ENCODE results near the gene NCKIPSD. TPM values are rescaled to one million over a fixed set of nuclear protein-coding genes. Genes with fewer than 3 reads are reported as not detected.

NCKIPSD gene
- total RNA-seq, 1 donor = 17.7 TPM

DNA sequence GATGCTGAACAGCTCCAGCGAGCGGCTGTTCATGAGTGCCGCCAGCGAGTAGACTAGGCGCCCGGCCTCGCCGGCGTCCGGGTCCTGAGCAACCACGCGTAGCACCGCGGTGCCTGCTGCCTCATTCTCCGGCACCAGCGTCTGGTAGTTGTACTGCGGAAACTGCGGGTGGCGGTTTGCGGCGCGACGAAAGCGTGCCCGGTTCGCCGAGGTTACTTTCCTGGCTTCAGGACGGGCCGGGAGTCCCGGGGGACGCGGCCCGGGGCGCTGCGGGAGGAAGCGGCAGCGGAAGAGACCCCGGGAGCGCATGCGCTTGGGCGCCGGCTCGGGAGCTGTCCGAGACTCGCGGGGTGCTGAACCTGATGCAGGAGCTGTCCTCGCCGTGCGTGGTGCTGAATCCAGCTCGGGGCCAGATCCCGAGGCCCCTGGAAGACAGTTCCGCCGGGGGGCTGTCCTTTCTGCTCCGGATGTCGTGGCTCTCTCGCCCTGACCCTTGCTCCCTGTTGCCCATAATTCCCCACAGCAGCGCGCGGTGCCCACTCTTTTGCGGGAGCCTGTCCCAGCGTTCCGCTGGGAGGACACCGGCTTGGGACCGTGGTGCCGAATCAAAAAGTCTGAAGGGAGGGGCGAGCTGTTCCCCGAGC, 24.1 kb downstream of the NCKIPSD start:
- Histone ChIP-seq H3K79me2 (ENCODE audit: insufficient read depth, low read length) (no peaks in the 10 kb centered on the region), H3K4me3 (ENCODE audit: insufficient read depth, low read length) (peak overlapping the region; percentile 69), H3K9me3 (ENCODE audit: low read depth, low read length) (no peaks in the 10 kb centered on the region), H4K20me1 (ENCODE audit: insufficient read depth, low read length) (peaks cover 6% of the 10 kb centered on the region), H2AFZ (ENCODE audit: low read length) (no peak overlapping the region), H3K27me3 (ENCODE audit: insufficient read depth, low read length) (no peaks in the 10 kb centered on the region), H3K27ac (ENCODE audit: low read depth, low read length) (no peak overlapping the region), H3K4me1 (ENCODE audit: insufficient read depth, low read length) (peaks cover 18% of the 10 kb centered on the region), H3K4me2 (ENCODE audit: insufficient read depth, low read length) (peak overlapping the region; percentile 87), H3K36me3 (ENCODE audit: insufficient read depth, low read length) (no peaks in the 10 kb centered on the region)
- DNase-seq (ENCODE audit: insufficient read length, low spot score, missing footprints) = peak; percentile 98
- TF ChIP-seq CTCF (IDR thresholded peaks at IDR 0.05; ENCODE audit: extremely low read depth, low read depth, low read length) = no peak

DNA sequence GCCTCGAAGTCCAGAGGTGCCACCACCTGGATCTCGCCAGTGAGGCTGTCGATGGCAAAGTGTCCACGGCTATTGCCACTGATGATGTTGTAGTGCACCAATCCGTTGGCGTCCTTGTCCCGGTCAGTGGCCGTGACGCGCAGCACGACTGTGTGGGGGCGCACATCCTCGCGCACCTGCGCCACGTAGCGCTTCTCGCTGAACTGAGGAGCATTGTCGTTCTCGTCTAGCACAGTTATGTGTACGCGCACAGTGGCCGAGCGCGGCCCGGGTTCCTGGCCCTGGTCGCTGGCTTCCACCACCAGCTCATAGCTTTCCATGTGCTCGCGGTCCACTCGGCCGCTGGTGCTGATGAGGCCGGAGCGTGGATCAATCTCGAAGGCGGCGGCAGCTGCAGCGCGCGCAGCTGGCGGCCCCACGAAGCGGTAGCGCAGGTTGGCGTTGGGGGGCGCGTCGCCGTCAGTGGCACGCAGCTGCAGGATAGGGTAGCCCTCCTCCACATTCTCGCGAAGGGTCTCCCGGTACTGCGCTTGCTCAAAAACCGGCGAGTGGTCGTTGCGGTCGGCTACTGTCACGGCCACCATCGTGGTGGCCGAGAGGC, 24.8 kb downstream of the NCKIPSD start:
- no peaks in the 10 kb centered on the region for H3K9me3 ChIP-seq (ENCODE audit: low read depth, low read length)
- peaks cover 21% of the 10 kb centered on the region for H3K4me1 ChIP-seq (ENCODE audit: insufficient read depth, low read length)
- no peaks in the 10 kb centered on the region for H3K36me3 ChIP-seq (ENCODE audit: insufficient read depth, low read length)
- peaks cover 6% of the 10 kb centered on the region for H4K20me1 ChIP-seq (ENCODE audit: insufficient read depth, low read length)
- H3K27ac ChIP-seq (ENCODE audit: low read depth, low read length) = no peak overlapping the region
- no peaks in the 10 kb centered on the region for H3K79me2 ChIP-seq (ENCODE audit: insufficient read depth, low read length)
- no peaks in the 10 kb centered on the region for H3K27me3 ChIP-seq (ENCODE audit: insufficient read depth, low read length)
- H3K4me2 ChIP-seq (ENCODE audit: insufficient read depth, low read length) = peak overlapping the region; percentile 87
- peak overlapping the region; percentile 69 for H3K4me3 ChIP-seq (ENCODE audit: insufficient read depth, low read length)
- no peak overlapping the region for H2AFZ ChIP-seq (ENCODE audit: low read length)
- no peak for DNase-seq (ENCODE audit: insufficient read length, low spot score, missing footprints)
- no peak for TF ChIP-seq CTCF (IDR thresholded peaks at IDR 0.05; ENCODE audit: extremely low read depth, low read depth, low read length)

- TF ChIP-seq CTCF (IDR thresholded peaks at IDR 0.05; ENCODE audit: extremely low read depth, low read depth, low read length) = no peak
- H2AFZ ChIP-seq (ENCODE audit: low read length) = peak overlapping the region; percentile 41
- H3K79me2 ChIP-seq (ENCODE audit: insufficient read depth, low read length) = no peaks in the 10 kb centered on the region
- peak overlapping the region; percentile 70 for H3K4me3 ChIP-seq (ENCODE audit: insufficient read depth, low read length)
- H3K27me3 ChIP-seq (ENCODE audit: insufficient read depth, low read length) = no peaks in the 10 kb centered on the region
- H3K27ac ChIP-seq (ENCODE audit: low read depth, low read length) = no peak overlapping the region
- H3K4me2 ChIP-seq (ENCODE audit: insufficient read depth, low read length) = peak overlapping the region; percentile 77
- DNase-seq (ENCODE audit: insufficient read length, low spot score, missing footprints) = no peak
- no peaks in the 10 kb centered on the region for H3K9me3 ChIP-seq (ENCODE audit: low read depth, low read length)
- no peaks in the 10 kb centered on the region for H3K36me3 ChIP-seq (ENCODE audit: insufficient read depth, low read length)
- H4K20me1 ChIP-seq (ENCODE audit: insufficient read depth, low read length) = peaks cover 1% of the 10 kb centered on the region
- H3K4me1 ChIP-seq (ENCODE audit: insufficient read depth, low read length) = peaks cover 3% of the 10 kb centered on the region
Measured at GRCh38 chr3:48656841-48657281, 28.9 kb downstream of the NCKIPSD start.

GRCh38 chr3:48656061-48656840, 29.5 kb downstream of the NCKIPSD start:
- Histone ChIP-seq H3K9me3 (ENCODE audit: low read depth, low read length) (no peaks in the 10 kb centered on the region), H3K4me3 (ENCODE audit: insufficient read depth, low read length) (peak overlapping the region; percentile 70), H2AFZ (ENCODE audit: low read length) (peak overlapping the region; percentile 41), H3K36me3 (ENCODE audit: insufficient read depth, low read length) (no peaks in the 10 kb centered on the region), H3K79me2 (ENCODE audit: insufficient read depth, low read length) (no peaks in the 10 kb centered on the region), H3K4me1 (ENCODE audit: insufficient read depth, low read length) (peaks cover 3% of the 10 kb centered on the region), H3K27me3 (ENCODE audit: insufficient read depth, low read length) (no peaks in the 10 kb centered on the region), H3K4me2 (ENCODE audit: insufficient read depth, low read length) (peak overlapping the region; percentile 77), H3K27ac (ENCODE audit: low read depth, low read length) (no peak overlapping the region), H4K20me1 (ENCODE audit: insufficient read depth, low read length) (no peaks in the 10 kb centered on the region)
- TF ChIP-seq CTCF (IDR thresholded peaks at IDR 0.05; ENCODE audit: extremely low read depth, low read depth, low read length) = peak; percentile 50
- DNase-seq (ENCODE audit: insufficient read length, low spot score, missing footprints) = peak; percentile 99

All from osteoblast (primary cell).